ENCODE data around the gene CDS2. TPM values are rescaled to one million over a fixed set of nuclear protein-coding genes. Genes with fewer than 3 reads are reported as not detected.

The CDS2 gene
- total RNA-seq, 1 experiment from 2014 or later, result 31.2 TPM

DNA sequence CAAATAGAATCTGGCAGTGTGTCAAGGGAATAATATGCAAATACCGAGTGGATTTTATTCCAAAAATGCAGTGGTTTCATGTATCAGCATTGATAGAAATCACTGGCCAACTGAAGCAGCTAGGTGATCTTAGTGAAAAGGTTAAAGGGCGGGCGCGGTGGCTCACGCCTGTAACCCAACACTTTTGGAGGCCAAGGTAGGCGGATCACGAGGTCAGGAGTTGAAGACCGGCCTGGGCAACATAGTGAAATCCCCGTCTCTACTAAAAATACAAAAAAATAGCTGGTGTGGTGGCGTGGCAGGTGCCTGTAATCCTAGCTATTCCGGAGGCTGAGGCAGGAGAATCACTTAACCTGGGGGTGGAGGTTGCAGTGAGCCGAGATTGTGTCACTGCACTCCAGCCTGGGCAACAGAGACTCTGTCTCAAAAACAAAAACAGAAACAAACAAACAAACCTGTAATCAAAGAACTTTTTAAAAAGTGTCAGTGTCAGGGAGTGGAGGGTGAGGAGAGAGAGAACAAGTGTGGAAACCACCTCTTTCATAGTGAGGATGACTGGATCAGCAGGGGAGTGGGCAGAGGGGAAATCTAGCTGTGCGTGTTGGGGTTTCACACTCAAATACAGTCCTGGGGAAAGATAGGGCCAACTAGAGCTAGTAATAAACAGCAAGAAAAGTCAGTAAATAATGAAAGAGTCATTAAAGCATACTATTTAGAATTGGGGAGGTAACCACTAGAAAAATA lies 57.1 kb downstream of the CDS2 start:
- peaks cover 3% of the 10 kb centered on the region; the same call in 1 of the 2 replicates for H3K9me3 ChIP-seq (replicated peaks)

DNA sequence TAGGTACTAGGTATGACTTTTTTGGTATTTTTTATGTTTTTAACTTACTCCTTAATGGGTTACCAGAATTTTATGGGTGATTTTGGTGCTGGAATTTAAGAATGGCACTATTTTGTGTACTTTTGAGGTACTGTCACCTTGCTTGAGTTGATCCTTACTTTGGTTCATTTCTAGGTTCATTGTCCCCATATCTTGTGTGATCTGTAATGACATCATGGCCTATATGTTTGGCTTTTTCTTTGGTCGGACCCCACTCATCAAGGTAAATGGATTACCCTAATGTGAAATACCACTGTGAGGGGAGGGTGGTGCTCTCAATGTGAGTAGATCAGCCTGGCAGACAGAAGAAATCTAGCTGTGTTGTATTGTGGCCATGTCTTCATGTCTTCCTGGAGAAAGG lies 57.9 kb downstream of the CDS2 start:
- Histone ChIP-seq H3K4me1 (replicated peaks) (peaks cover 7% of the 10 kb centered on the region), H3K36me3 (peaks cover 42% of the 10 kb centered on the region), H3K27ac (no peak overlapping the region), H3K4me3 (no peak overlapping the region), H3K27me3 (replicated peaks) (no peaks in the 10 kb centered on the region), H3K9me3 (replicated peaks) (peaks cover 3% of the 10 kb centered on the region; the same call in 1 of the 2 replicates)
- no peak for DNase-seq (ENCODE audit: low read depth in 1 of 2, low spot score in 2 of 2)

More for the DNA sequence above, 57.1 kb downstream of the CDS2 start:
- Histone ChIP-seq H3K4me1 (replicated peaks) (peaks cover 7% of the 10 kb centered on the region), H3K27ac (no peak overlapping the region), H3K4me3 (no peak overlapping the region), H3K36me3 (peaks cover 38% of the 10 kb centered on the region), H3K27me3 (replicated peaks) (no peaks in the 10 kb centered on the region)
- no peak for DNase-seq (ENCODE audit: low read depth in 1 of 2, low spot score in 2 of 2)

GRCh38 chr20:5187122-5187521 lies 60.3 kb downstream of the CDS2 start:
- Histone ChIP-seq H3K27me3 (replicated peaks) (no peaks in the 10 kb centered on the region), H3K4me1 (replicated peaks) (peaks cover 5% of the 10 kb centered on the region), H3K36me3 (peaks cover 49% of the 10 kb centered on the region), H3K9me3 (replicated peaks) (peaks cover 3% of the 10 kb centered on the region; the same call in 1 of the 2 replicates), H3K4me3 (no peak overlapping the region), H3K27ac (no peak overlapping the region)
- no peak for DNase-seq (ENCODE audit: low read depth in 1 of 2, low spot score in 2 of 2)

DNA sequence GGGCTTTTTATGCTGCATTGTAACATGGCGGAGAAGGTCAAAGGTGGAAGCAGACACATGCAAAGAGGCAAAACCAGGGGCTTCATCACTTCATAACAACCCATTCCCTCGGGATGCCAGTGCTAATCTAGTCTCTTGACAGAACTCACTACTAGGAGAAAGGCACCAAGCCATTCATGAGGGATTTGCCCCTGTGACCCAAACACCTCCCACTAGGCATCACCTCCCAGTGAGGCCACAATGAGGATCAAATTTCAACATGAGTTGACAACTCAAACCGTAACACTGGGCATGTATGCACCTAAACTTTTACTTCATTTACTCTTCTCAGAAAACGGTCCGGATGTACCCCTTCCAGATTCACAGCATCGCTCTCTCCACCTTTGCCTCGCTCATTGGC lies 61.9 kb downstream of the CDS2 start:
- Histone ChIP-seq H3K4me3 (no peak overlapping the region), H3K27me3 (replicated peaks) (no peaks in the 10 kb centered on the region), H3K9me3 (replicated peaks) (no peaks in the 10 kb centered on the region), H3K4me1 (replicated peaks) (no peaks in the 10 kb centered on the region), H3K36me3 (peaks cover 44% of the 10 kb centered on the region), H3K27ac (no peak overlapping the region)
- no peak for DNase-seq (ENCODE audit: low read depth in 1 of 2, low spot score in 2 of 2)

DNA sequence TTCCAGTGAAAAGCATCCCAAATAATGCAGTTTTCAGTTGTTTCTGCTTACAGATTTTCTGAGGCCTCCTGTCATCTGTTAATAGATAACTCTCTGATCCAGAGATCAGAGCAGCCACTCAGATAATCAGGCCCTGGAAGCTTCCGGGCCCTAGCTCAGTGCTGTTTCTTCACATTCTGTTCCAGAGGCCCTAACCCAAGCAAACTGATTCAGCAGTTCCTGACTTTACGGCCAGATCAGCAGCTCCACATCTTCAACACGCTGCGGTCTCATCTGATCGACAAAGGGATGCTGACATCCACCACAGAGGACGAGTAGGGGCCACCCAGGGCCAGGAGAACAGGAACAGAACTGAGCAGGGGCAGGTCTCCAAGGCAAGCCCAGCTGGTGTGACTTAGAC lies 63.1 kb downstream of the CDS2 start:
- Histone ChIP-seq H3K9me3 (replicated peaks) (no peaks in the 10 kb centered on the region), H3K4me1 (replicated peaks) (no peaks in the 10 kb centered on the region), H3K4me3 (no peak overlapping the region), H3K36me3 (peaks cover 36% of the 10 kb centered on the region), H3K27me3 (replicated peaks) (no peaks in the 10 kb centered on the region), H3K27ac (no peak overlapping the region)
- DNase-seq (ENCODE audit: low read depth in 1 of 2, low spot score in 2 of 2), result no peak

DNA sequence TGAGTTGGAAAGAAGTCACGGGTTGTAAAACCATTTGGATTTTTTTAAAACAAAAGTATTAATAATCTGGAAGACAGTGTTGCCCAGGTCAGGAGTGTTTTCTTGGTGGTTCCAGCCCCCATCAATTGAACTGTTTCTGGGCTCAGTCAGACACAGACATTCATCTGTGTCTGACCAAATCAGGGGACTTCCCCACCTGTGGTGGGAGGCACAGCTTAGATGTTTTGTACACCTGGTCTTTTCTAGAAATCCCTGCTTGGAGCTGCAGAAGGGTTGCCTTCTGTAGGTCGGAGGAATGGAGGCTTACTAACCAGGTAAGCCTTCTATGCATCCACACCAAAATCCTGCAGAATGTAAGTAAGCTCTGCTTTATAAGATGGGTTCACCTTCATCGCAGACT lies 63.6 kb downstream of the CDS2 start:
- Histone ChIP-seq H3K4me1 (replicated peaks) (no peaks in the 10 kb centered on the region), H3K9me3 (replicated peaks) (no peaks in the 10 kb centered on the region), H3K36me3 (peaks cover 32% of the 10 kb centered on the region), H3K27ac (no peak overlapping the region), H3K4me3 (no peak overlapping the region), H3K27me3 (replicated peaks) (no peaks in the 10 kb centered on the region)
- DNase-seq (ENCODE audit: low read depth in 1 of 2, low spot score in 2 of 2), result no peak

DNA sequence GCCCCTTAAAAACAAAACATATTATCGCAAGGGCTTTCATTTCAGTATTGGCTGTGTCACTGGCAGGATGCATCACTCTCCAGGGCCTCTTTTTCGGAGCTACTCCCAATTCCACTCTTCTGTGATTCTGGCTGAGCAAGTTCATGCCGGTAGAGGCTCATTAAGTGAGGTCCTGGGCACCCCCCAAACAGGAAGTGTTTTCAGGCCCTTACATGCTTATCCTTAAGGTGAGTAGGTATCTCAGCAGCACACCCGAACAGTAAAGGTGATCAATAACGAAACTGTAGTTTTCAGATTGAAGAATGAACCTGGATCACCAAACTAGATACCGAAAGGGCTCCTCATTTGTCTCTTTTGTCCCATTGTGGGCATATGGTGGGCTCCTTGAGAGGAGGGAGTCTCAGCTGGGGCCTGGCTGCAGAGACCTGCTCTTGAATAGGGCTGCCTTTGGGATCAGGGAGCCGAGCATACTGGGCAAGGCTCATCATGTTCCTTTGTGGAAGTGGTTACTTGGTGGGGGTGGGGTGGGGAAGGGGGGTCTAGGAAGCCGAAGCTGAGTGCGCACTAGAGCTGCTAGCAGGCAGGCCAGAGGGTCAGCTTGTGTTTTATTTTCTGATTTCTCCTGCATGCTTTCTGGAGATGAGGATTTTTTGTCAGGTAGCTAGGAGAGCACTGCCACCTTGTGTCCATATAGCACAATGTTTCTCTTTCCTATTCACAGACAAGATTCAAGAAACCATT lies 65.2 kb downstream of the CDS2 start:
- Histone ChIP-seq H3K36me3 (peaks cover 24% of the 10 kb centered on the region), H3K9me3 (replicated peaks) (no peaks in the 10 kb centered on the region), H3K27ac (no peak overlapping the region), H3K4me1 (replicated peaks) (no peaks in the 10 kb centered on the region), H3K27me3 (replicated peaks) (no peaks in the 10 kb centered on the region), H3K4me3 (no peak overlapping the region)
- DNase-seq (ENCODE audit: low read depth in 1 of 2, low spot score in 2 of 2), result peak in 1 of 2 experiments; percentile 47

- H3K27ac ChIP-seq, result no peak overlapping the region
- no peaks in the 10 kb centered on the region for H3K27me3 ChIP-seq (replicated peaks)
- H3K4me3 ChIP-seq, result no peak overlapping the region
- H3K4me1 ChIP-seq (replicated peaks), result no peaks in the 10 kb centered on the region
- no peaks in the 10 kb centered on the region for H3K9me3 ChIP-seq (replicated peaks)
- DNase-seq (ENCODE audit: low read depth in 1 of 2, low spot score in 2 of 2), result no peak
- peaks cover 22% of the 10 kb centered on the region for H3K36me3 ChIP-seq
Observed at GRCh38 chr20:5192570-5193431, 66.0 kb downstream of the CDS2 start.

DNA sequence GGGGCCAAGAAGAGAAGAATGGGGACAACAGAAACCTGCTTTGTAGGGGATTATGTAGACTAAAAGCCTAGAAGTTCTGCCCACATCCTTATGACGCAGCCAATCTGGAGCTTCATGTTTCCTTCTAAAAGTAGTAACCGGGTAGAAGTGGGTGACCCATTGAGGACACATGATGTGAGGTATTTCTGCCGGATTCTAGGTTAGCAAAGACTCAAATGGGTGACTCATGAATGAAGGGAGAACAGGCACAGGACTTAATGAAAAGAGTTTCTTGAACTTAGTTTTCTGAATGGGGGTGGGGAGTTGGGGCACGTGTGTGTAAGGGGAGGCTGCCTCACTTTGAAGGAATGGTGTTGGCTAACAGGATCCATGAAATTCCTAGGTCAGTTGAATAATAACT lies 68.8 kb downstream of the CDS2 start:
- Histone ChIP-seq H3K27me3 (replicated peaks) (no peaks in the 10 kb centered on the region), H3K27ac (no peak overlapping the region), H3K36me3 (peaks cover 14% of the 10 kb centered on the region), H3K9me3 (replicated peaks) (no peaks in the 10 kb centered on the region), H3K4me3 (no peak overlapping the region), H3K4me1 (replicated peaks) (no peaks in the 10 kb centered on the region)
- DNase-seq (ENCODE audit: low read depth in 1 of 2, low spot score in 2 of 2), result no peak

DNA sequence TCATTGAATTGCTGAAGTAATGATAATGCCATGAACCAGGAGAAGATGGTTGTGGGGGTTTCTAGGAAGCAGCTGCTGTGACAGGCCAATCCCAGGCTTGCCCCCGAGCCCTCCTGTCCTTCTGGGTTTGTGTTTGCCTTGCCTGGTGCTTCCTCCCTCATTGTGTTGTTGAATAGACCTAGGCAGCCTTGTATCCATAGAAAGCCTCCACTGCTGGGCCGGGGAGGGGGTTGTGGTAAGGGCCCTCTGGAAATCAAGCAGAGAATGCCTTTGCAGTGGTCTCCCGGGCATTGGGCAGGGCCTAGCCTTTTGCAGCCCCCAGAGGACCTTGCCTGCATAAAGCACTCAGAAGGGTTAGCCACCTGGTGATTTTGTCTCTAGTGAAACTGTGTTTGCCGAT lies 69.3 kb downstream of the CDS2 start:
- DNase-seq (ENCODE audit: low read depth in 1 of 2, low spot score in 2 of 2), result no peak
- Histone ChIP-seq H3K9me3 (replicated peaks) (no peaks in the 10 kb centered on the region), H3K27ac (no peak overlapping the region)

GRCh38 chr20:5197270-5197827 lies 70.5 kb downstream of the CDS2 start:
- H3K27me3 ChIP-seq (replicated peaks), result no peaks in the 10 kb centered on the region
- no peaks in the 10 kb centered on the region for H3K4me1 ChIP-seq (replicated peaks)
- no peak overlapping the region for H3K4me3 ChIP-seq
- no peak for DNase-seq (ENCODE audit: low read depth in 1 of 2, low spot score in 2 of 2)
- no peak overlapping the region for H3K27ac ChIP-seq
- H3K9me3 ChIP-seq (replicated peaks), result no peaks in the 10 kb centered on the region
- peaks cover 11% of the 10 kb centered on the region for H3K36me3 ChIP-seq

More for the DNA sequence above, 69.3 kb downstream of the CDS2 start:
- no peak overlapping the region for H3K4me3 ChIP-seq
- H3K4me1 ChIP-seq (replicated peaks), result no peaks in the 10 kb centered on the region
- H3K36me3 ChIP-seq, result peaks cover 14% of the 10 kb centered on the region
- H3K27me3 ChIP-seq (replicated peaks), result no peaks in the 10 kb centered on the region

GRCh38 chr20:5197847-5198650 lies 71.2 kb downstream of the CDS2 start:
- peaks cover 4% of the 10 kb centered on the region for H3K36me3 ChIP-seq
- DNase-seq (ENCODE audit: low read depth in 1 of 2, low spot score in 2 of 2), result no peak
- no peak overlapping the region for H3K4me3 ChIP-seq
- H3K27me3 ChIP-seq (replicated peaks), result no peaks in the 10 kb centered on the region
- H3K4me1 ChIP-seq (replicated peaks), result no peaks in the 10 kb centered on the region
- H3K9me3 ChIP-seq (replicated peaks), result no peaks in the 10 kb centered on the region
- no peak overlapping the region for H3K27ac ChIP-seq

DNA sequence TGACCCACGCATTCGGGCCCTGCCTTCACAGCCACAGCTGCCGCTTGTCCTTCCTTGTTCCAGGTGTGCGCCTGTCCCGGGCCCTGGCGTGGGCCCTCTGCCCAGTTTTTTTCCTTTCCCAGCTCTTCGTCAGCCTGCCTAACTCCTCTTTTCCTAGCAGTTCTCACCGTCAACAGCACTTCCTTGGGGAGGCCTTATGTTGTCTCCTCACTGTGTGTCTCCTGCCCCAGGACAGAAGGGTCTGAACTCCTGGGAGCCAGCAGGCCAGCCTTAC lies 71.8 kb downstream of the CDS2 start:
- H3K9me3 ChIP-seq (replicated peaks), result no peaks in the 10 kb centered on the region
- no peaks in the 10 kb centered on the region for H3K4me1 ChIP-seq (replicated peaks)
- H3K4me3 ChIP-seq, result no peak overlapping the region
- H3K36me3 ChIP-seq, result no peaks in the 10 kb centered on the region
- no peak overlapping the region for H3K27ac ChIP-seq
- H3K27me3 ChIP-seq (replicated peaks), result no peaks in the 10 kb centered on the region
- no peak for DNase-seq (ENCODE audit: low read depth in 1 of 2, low spot score in 2 of 2)

Measured in SJSA1 (cell line).